Stimulated activated CD4-positive, alpha-beta T cell treated with anti-CD3 and anti-CD28 coated beads, TNF-alpha, amount 100 ng/mL, for 1 hour (primary cell): Measurements from ENCODE around the gene S100A1.

Source experiments
- DNase-seq, 3 donors: peaks; one replicate each; pipeline ENCODE4 v3.0.0-alpha.2; 2020; ENCODE audit warnings: low read depth in 3 of 3, low spot score in 1 of 3

The S100A1 gene

GRCh38 chr1:153679337-153680119, 51.3 kb downstream of the S100A1 start:
- no peak for DNase-seq

GRCh38 chr1:153680120-153680403, 51.8 kb downstream of the S100A1 start:
- no peak for DNase-seq
